ENCODE measurements around the gene CEACAM3. TPM values are rescaled to one million over a fixed set of nuclear protein-coding genes. Genes with fewer than 3 reads are reported as not detected.

Gene CEACAM3
- total RNA-seq, 1 donor from 2014 or later = 1.2 TPM

DNA sequence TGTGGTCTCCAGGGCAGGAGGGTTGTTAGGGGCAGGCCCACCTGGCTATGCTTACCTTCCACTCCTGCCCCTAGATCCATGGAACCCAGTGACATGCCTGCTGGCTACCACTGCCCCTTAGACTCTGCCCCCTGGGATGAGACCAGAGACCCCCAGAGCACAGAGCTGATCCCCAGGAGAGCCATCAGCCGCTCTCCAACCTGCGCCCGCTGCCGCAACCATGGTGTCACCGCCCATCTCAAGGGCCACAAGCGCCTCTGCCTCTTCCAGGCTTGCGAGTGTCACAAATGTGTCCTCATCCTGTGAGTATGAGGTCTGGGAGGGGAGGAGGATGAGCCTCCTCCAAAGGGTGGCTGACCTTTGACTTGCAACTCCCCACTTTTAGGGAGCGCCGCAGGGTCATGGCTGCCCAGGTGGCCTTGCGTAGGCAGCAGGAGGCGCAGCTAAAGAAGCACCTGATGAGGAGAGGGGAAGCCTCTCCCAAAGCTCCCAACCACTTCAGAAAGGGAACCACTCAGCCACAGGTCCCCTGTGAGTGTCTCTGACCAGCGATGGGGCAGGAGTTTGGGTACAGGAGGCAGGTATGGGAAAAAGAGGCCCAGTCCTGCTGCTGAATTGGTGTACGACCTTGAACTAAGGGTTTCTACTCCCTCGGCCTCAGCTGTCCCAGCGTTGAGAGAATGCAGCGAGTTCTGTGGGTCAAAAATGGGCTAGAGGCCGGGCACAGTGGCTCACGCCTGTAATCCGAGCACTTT is 51.1 kb downstream of the CEACAM3 start:
- peak; percentile 60 for DNase-seq
- H3K27me3 ChIP-seq = peaks cover 15% of the 10 kb centered on the region
- no peaks in the 10 kb centered on the region for H3K4me1 ChIP-seq
- TF ChIP-seq CTCF (IDR thresholded peaks at IDR 0.05) = no peak
- ATAC-seq = no peak
- H3K4me3 ChIP-seq = no peak overlapping the region
- no peak overlapping the region for H3K27ac ChIP-seq
- H3K36me3 ChIP-seq = no peaks in the 10 kb centered on the region
- intact Hi-C loops (cut with DNase I) = no loop called here
- no peaks in the 10 kb centered on the region for H3K9me3 ChIP-seq

DNA sequence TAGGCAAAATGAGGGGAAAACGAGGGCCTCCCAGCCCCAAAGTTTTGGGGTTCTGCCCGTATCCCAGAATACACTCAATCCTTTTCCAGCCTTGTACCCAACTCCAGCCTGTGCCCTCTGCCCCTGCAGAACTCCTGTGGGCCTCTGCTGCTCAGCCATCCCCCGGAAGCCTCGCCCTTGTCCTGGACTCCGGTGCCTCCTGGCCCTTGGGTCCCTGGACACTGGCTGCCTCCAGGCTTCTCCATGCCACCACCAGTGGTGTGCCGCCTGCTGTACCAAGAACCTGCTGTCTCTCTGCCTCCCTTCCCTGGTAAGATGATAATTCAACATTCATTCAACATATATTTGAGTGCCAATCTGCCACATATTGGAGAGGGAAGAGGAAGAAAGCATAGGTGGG is 52.3 kb downstream of the CEACAM3 start:
- Histone ChIP-seq H3K27ac (no peak overlapping the region), H3K27me3 (peaks cover 15% of the 10 kb centered on the region), H3K9me3 (no peaks in the 10 kb centered on the region), H3K4me3 (no peak overlapping the region), H3K36me3 (no peaks in the 10 kb centered on the region), H3K4me1 (no peaks in the 10 kb centered on the region)
- intact Hi-C loops (cut with DNase I) = no loop called here
- TF ChIP-seq CTCF (IDR thresholded peaks at IDR 0.05) = no peak
- ATAC-seq = no peak
- peak; percentile 32 for DNase-seq

DNA sequence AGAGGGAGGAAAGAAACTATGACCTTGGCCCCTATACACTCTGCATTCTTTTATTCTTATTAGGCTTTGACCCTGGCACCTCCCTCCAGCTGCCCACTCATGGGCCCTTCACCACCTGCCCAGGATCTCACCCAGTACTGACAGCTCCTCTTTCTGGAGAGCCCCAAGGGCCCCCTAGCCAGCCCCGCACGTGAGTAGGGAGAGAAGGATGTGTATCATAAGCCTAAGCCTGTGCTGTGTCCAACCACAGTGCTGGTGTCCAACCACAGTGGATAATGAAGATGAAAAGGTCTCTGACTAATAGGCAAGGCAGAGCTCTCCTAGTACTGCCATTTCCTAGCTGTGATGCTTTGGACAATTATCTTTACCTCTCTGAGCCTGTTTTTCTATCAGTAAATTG is 52.7 kb downstream of the CEACAM3 start:
- peak; percentile 41 for DNase-seq

GRCh38 chr19:41850381-41850780 is 54.0 kb downstream of the CEACAM3 start:
- Histone ChIP-seq H3K36me3 (no peaks in the 10 kb centered on the region), H3K9me3 (no peaks in the 10 kb centered on the region), H3K27me3 (peaks cover 15% of the 10 kb centered on the region), H3K27ac (no peak overlapping the region), H3K4me1 (no peaks in the 10 kb centered on the region), H3K4me3 (no peak overlapping the region)
- intact Hi-C loops (cut with DNase I) = no loop called here
- DNase-seq (no peak), ATAC-seq (no peak)
- TF ChIP-seq CTCF (IDR thresholded peaks at IDR 0.05) = no peak

More for the DNA sequence above, 52.7 kb downstream of the CEACAM3 start:
- Histone ChIP-seq H3K9me3 (no peaks in the 10 kb centered on the region), H3K4me1 (no peaks in the 10 kb centered on the region), H3K27me3 (peaks cover 15% of the 10 kb centered on the region), H3K36me3 (no peaks in the 10 kb centered on the region), H3K4me3 (no peak overlapping the region), H3K27ac (no peak overlapping the region)
- intact Hi-C loops (cut with DNase I) = no loop called here
- TF ChIP-seq CTCF (IDR thresholded peaks at IDR 0.05) = no peak
- ATAC-seq = no peak

GRCh38 chr19:41851456-41851855 is 55.1 kb downstream of the CEACAM3 start:
- no peak overlapping the region for H3K4me3 ChIP-seq
- no peaks in the 10 kb centered on the region for H3K4me1 ChIP-seq
- DNase-seq (no peak), ATAC-seq (no peak)
- no peak overlapping the region for H3K27ac ChIP-seq
- H3K27me3 ChIP-seq = peaks cover 15% of the 10 kb centered on the region
- intact Hi-C loops (cut with DNase I) = no loop called here
- no peaks in the 10 kb centered on the region for H3K9me3 ChIP-seq
- no peaks in the 10 kb centered on the region for H3K36me3 ChIP-seq
- TF ChIP-seq CTCF (IDR thresholded peaks at IDR 0.05) = no peak

All from upper lobe of right lung (tissue), 1 donor.